MM.1S (cell line): ENCODE data around the gene FGF3.
"Not testable (repeated sequence)": the region's sequence is repeated elsewhere in the genome, so short reads cannot be mapped to it uniquely, and the experiment has no call there.

Experiments used
- DNase-seq: peaks from one replicate; pipeline ENCODE4 v3.0.0-alpha.2; 2015
- H2AFZ ChIP-seq: fragments of 300-600 bp; sonication (generic); 2 replicates; pipeline ENCODE4 v1.6.0; 2016; ENCODE audit warnings: antibody characterized with exemption, low read length
- H3F3A ChIP-seq: fragments of 300-600 bp; sonication (generic); 2 replicates; pipeline ENCODE4 v1.6.1; 2016; ENCODE audit warnings: mild to moderate bottlenecking, antibody characterized with exemption, low read length, moderate library complexity, mixed read lengths; ENCODE audit not compliant: insufficient read depth
- H3K27ac ChIP-seq: fragments of 300-600 bp; sonication (generic); 2 replicates; pipeline ENCODE4 v1.5.1; 2016; ENCODE audit warnings: mild to moderate bottlenecking, low read length
- H3K27me3 ChIP-seq: fragments of 300-600 bp; sonication (generic); replicated peaks from 2 replicates; pipeline ENCODE4 v1.6.0; 2016; ENCODE audit warnings: low read length; ENCODE audit not compliant: insufficient read depth
- H3K36me3 ChIP-seq: fragments of 300-600 bp; sonication (generic); replicated peaks from 2 replicates; pipeline ENCODE4 v1.6.1; 2016; ENCODE audit warnings: mild to moderate bottlenecking, low read length, mixed read lengths; ENCODE audit not compliant: insufficient read depth
- H3K4me1 ChIP-seq: fragments of 300-600 bp; sonication (generic); 2 replicates; pipeline ENCODE4 v1.6.1; 2016; ENCODE audit warnings: low read length, mixed read lengths
- H3K4me2 ChIP-seq: fragments of 300-600 bp; sonication (generic); 2 replicates; pipeline ENCODE4 v1.6.0; 2016; ENCODE audit warnings: low read depth, low read length
- H3K4me3 ChIP-seq: fragments of 300-600 bp; sonication (generic); 2 replicates; pipeline ENCODE4 v1.5.1; 2016; ENCODE audit warnings: low read length, mixed read lengths
- H3K79me2 ChIP-seq: fragments of 300-600 bp; sonication (generic); 2 replicates; pipeline ENCODE4 v1.6.1; 2016; ENCODE audit warnings: mixed run types, low read length, mixed read lengths
- H3K9ac ChIP-seq: fragments of 300-600 bp; sonication (generic); 2 replicates; pipeline ENCODE4 v1.6.1; 2016; ENCODE audit warnings: low read length, mixed read lengths
- H3K9me2 ChIP-seq: fragments of 300-600 bp; sonication (generic); replicated peaks from 2 replicates; pipeline ENCODE4 v1.6.1; 2016; ENCODE audit warnings: mild to moderate bottlenecking, low read length, mixed read lengths; ENCODE audit not compliant: insufficient read depth
- H3K9me3 ChIP-seq: fragments of 300-600 bp; sonication (generic); replicated peaks from 2 replicates; pipeline ENCODE4 v1.6.1; 2016; ENCODE audit warnings: mild to moderate bottlenecking, low read length, mixed read lengths; ENCODE audit not compliant: insufficient read depth
- H4K20me1 ChIP-seq: fragments of 300-600 bp; sonication (generic); 2 replicates; pipeline ENCODE4 v1.6.1; 2016; ENCODE audit warnings: mild to moderate bottlenecking, low read length, moderate library complexity, mixed read lengths; ENCODE audit not compliant: insufficient read depth
- EZH2 ChIP-seq: fragments of 300-600 bp; sonication (generic); optimal IDR thresholded peaks from 2 replicates; pipeline ENCODE3; 2017; ENCODE audit warnings: low read depth, mild to moderate bottlenecking, antibody characterized with exemption, low read length, mixed read lengths
- EZH2phosphoT487 ChIP-seq: fragments of 300-600 bp; sonication (generic); IDR thresholded peaks from 2 replicates; pipeline ENCODE4 v1.6.1; 2018; ENCODE audit warnings: antibody characterized with exemption, low read length
- TF ChIP-seq, protein P1 (sequence below): fragments of 300-600 bp; sonication (generic); IDR thresholded peaks from 2 replicates; pipeline ENCODE4 v1.5.1; 2016; ENCODE audit warnings: antibody characterized with exemption, low read length, mixed read lengths

Gene FGF3

DNA sequence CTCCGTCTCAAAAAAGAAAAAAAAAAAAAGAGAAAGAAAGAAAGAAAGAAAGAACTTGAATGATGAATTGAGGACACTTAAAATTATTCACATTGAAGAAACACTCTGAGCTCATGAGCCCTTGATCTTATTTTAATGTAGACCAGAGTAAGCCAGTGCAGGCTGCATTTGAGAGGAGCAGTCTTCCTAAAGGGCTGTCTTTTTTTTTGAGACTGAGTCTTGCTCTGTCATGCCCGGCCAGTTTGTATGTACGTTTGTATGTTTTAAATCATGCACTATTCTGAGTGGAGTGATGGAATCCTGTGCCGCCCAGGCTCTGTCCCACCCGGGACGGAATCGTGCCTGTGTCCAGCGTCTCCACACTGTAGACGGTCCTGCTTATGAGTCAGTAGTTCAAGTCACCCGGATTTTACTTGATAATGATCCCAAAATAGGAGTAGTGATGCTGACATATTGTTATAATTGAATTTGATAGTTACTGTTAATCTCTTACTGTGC, 53.7 kb downstream of the FGF3 start:
- no peaks in the 10 kb centered on the region for H3K9me3 ChIP-seq
- no peak overlapping the region for H2AFZ ChIP-seq
- H3K9ac ChIP-seq, result no peak overlapping the region
- H3K4me2 ChIP-seq, result no peak overlapping the region
- H4K20me1 ChIP-seq, result no peaks in the 10 kb centered on the region
- H3K27me3 ChIP-seq, result peaks cover 83% of the 10 kb centered on the region
- no peak overlapping the region for H3K4me3 ChIP-seq
- H3K27ac ChIP-seq, result no peak overlapping the region
- H3K4me1 ChIP-seq, result no peaks in the 10 kb centered on the region
- no peak for TF ChIP-seq EZH2
- TF ChIP-seq EZH2phosphoT487, result no peak
- TF ChIP-seq, protein P1, sequence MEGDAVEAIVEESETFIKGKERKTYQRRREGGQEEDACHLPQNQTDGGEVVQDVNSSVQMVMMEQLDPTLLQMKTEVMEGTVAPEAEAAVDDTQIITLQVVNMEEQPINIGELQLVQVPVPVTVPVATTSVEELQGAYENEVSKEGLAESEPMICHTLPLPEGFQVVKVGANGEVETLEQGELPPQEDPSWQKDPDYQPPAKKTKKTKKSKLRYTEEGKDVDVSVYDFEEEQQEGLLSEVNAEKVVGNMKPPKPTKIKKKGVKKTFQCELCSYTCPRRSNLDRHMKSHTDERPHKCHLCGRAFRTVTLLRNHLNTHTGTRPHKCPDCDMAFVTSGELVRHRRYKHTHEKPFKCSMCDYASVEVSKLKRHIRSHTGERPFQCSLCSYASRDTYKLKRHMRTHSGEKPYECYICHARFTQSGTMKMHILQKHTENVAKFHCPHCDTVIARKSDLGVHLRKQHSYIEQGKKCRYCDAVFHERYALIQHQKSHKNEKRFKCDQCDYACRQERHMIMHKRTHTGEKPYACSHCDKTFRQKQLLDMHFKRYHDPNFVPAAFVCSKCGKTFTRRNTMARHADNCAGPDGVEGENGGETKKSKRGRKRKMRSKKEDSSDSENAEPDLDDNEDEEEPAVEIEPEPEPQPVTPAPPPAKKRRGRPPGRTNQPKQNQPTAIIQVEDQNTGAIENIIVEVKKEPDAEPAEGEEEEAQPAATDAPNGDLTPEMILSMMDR, result no peak
- H3F3A ChIP-seq, result no peaks in the 10 kb centered on the region
- H3K79me2 ChIP-seq, result no peaks in the 10 kb centered on the region
- no peaks in the 10 kb centered on the region for H3K9me2 ChIP-seq
- no peak for DNase-seq
- no peaks in the 10 kb centered on the region for H3K36me3 ChIP-seq

DNA sequence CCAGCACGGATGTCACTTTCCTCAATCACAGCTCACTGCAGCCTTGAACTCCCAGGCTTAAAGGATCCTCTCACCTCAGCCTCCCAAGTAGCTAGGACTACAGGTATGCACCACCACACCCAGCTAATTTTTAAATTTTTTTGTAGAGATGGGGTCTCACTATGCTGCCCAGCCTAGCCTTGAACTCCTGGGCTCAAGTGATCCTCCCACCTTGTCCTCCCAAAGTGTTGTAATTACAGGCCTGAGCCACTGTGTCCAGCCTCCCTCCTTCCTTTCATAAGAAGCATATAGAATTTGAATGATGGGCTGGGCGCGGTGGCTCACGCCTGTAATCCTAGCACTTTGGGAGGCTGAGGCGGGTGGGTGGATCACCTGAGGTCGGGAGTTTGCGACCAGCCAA, 54.3 kb downstream of the FGF3 start:
- peaks cover 83% of the 10 kb centered on the region for H3K27me3 ChIP-seq
- H3F3A ChIP-seq, H4K20me1 ChIP-seq, H3K36me3 ChIP-seq, H3K27ac ChIP-seq, H3K4me1 ChIP-seq, H2AFZ ChIP-seq, H3K9me3 ChIP-seq, H3K9me2 ChIP-seq, H3K4me2 ChIP-seq, H3K79me2 ChIP-seq, H3K4me3 ChIP-seq, DNase-seq, H3K9ac ChIP-seq: not testable (repeated sequence)

DNA sequence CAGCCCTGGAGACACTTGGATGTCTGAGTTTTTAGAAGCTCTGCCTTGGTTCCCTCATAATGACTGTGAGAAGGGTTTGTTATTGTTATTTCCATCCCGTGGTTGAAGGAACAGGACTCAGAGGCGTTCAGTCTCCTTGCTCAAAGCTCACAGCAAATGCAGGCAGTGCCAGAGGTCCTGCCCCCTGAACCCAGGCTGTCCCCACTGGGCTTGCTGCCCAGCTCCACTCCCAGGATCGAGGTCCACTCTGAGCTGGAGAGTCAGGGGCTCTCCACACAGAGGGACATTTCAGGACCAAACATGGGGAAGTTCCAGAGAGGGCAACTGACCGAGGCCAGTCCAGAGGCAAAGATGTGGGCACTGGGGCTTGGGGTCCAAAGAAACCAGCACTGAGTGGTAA, 58.9 kb downstream of the FGF3 start:
- Histone ChIP-seq H3K9me2 (no peaks in the 10 kb centered on the region), H3K4me2 (no peak overlapping the region), H3K9ac (no peak overlapping the region), H3K4me3 (no peak overlapping the region), H3K4me1 (no peaks in the 10 kb centered on the region), H3F3A (no peaks in the 10 kb centered on the region), H3K27ac (no peak overlapping the region), H3K36me3 (no peaks in the 10 kb centered on the region), H3K27me3 (peaks cover 88% of the 10 kb centered on the region), H3K9me3 (no peaks in the 10 kb centered on the region), H3K79me2 (no peaks in the 10 kb centered on the region), H2AFZ (no peak overlapping the region), H4K20me1 (no peaks in the 10 kb centered on the region)
- DNase-seq, result no peak
- no peak for TF ChIP-seq EZH2phosphoT487
- TF ChIP-seq, protein P1, result no peak
- no peak for TF ChIP-seq EZH2
